GM18526 (cell line): Measurements from ENCODE around the gene SMIM44.

ENCODE experiments used
- POLR2A ChIP-seq: IDR thresholded peaks from 3 replicates; pipeline ENCODE4 v1.6.1; 2011; ENCODE audit not compliant: insufficient read length; ENCODE audit errors: extremely low read depth

The SMIM44 gene

DNA sequence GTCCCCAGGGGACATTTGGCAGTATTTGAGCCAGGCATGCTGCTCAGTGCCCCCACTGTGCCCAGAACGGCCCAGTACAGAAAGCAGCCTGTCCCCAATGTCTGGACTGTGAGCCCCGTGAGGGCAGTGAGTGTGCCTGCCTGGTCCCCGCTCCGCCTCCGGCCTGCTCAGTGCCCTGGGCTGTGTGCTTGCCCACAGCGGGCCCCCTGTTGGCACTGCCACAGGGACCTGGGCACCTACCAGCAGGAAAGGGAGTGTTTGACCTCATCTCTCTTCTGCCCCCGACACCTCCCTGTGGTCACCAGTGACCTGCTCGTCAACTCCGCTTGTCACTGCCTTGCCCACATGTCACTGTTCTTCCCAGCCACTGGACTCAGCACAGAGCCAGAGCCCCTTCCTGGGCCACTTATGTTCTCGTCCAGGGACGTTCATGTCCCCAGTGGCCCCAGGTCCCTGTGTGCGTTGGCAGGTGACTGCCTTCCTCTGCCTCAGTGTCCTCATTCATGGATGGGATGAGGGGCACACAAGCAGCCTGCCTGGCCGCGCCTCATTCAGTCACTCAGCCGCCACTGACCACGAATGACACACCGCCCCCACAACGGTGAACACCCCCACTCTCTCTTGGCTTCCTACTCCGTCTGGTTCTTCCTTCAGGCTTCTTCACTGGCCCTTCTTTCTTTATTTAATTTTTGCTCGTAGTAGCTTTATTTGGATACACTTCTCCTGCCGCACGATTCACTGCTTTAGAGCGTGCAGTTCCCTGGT is 25.7 kb upstream of the SMIM44 start:
- no peak for TF ChIP-seq POLR2A

- no peak for TF ChIP-seq POLR2A
These were observed 24.3 kb upstream of the SMIM44 start for GRCh38 chr19:3507371-3508120.

DNA sequence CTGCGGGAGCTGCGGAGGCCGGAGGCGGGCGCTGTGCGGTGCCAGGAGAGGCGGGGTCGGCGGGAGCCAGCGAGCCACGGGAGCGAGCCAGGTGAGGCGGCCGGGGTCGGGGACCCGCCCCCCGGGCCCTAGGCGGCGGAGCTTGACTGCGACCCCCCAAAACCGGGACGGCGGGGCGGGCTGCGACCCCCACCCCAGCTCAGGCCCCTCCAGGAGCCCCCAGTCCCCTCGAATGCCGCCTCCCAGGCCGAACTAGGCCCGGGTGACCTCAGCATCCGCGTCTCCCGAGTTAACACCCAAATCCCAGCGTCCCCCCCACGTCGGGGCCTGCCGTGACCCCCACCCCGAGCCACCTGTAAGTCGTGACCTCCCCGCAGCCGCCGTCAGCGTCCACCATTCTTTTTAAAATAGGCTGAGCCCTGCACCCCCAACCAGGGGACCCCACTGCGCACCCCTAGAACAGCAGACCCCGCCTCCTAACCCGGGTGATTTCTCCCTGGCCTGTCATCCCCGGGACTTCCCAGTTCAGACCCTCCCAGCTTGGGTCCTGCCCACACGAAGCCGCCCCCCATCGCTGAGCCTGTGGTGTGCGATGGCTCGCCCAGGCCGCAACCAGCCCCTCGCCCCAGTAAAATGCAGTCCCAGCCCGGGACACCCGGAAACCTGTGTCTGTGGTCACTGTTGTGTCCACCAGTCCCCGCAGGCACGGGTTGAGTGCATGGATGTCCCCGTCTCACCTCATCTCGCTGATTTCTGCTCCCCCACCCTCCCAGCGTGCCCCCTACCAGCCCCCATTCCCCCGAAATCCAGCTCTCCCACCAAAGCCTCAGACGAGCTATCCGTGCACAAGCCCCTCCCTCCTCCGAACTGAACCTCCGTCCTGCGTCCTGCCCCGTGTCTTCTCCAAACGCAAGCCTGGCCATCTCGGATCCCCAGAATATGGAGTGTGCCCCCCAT is 23.4 kb upstream of the SMIM44 start:
- TF ChIP-seq POLR2A: no peak

GRCh38 chr19:3505598-3506383 is 22.6 kb upstream of the SMIM44 start, which contains the start of gene FZR1:
Gene FZR1 (plus strand): TSS chr19:3506311. CDS start chr19:3522990, 16,679 bp downstream.
- TF ChIP-seq POLR2A: peak; percentile 21

DNA sequence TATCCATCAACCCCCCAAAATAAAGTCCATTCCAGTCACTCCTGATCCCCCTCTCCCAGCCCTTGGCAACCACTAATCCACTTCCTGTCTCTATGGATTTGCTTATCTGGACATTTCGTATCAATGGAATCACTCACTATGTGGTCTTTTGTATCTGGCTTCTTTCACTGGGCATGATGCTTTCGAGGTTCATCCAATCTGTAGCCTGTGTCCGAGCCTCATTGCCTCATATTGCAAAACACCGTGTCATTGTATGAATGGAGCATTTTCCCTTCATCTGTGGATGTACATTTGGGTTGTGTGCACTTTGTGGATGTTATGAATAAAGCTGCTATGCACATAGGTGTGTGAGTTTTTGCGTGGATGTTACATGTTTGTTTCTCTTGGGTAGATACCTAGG is 21.5 kb upstream of the SMIM44 start:
- TF ChIP-seq POLR2A: no peak

GRCh38 chr19:3503036-3503572 is 19.9 kb upstream of the SMIM44 start:
- no peak for TF ChIP-seq POLR2A

DNA sequence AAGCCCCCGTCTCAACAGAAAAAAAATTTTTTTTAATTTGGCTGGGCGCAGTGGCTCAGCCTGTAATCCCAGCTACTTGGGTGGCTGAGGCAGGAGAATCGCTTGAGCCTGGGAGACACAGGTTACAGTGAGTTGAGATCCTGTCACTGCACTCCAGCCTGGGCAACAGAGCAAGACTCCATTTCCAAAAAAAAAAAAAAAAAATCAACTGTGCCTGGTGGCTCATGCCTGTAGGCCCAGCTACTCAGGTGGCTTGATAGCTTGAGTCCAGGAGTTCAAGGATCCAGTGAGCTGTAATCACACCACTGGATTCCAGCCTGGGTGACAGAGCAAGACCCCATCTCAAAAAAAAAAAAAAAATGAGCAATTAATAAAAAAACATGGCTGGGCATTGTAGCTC is 18.5 kb upstream of the SMIM44 start:
- TF ChIP-seq POLR2A: no peak

GRCh38 chr19:3500429-3501101 is 17.3 kb upstream of the SMIM44 start, which contains the start of gene DOHH:
Gene DOHH (minus strand): TSS chr19:3500674. CDS start chr19:3496814, 3,860 bp downstream.
- peak; percentile 87 for TF ChIP-seq POLR2A

- no peak for TF ChIP-seq POLR2A
These were observed 16.6 kb upstream of the SMIM44 start for GRCh38 chr19:3499738-3500428.

GRCh38 chr19:3497757-3498520 is 14.7 kb upstream of the SMIM44 start:
- no peak for TF ChIP-seq POLR2A

GRCh38 chr19:3496392-3497273 is 13.4 kb upstream of the SMIM44 start:
- TF ChIP-seq POLR2A: no peak
